ENCODE data around the gene GLRX3.

GLRX3 gene

GRCh38 chr10:130160775-130161174 lies 24.6 kb downstream of the GLRX3 start:
- no peak overlapping the region for H3K4me3 ChIP-seq (ENCODE audit: low read depth, low read length)
- TF ChIP-seq, protein P1, sequence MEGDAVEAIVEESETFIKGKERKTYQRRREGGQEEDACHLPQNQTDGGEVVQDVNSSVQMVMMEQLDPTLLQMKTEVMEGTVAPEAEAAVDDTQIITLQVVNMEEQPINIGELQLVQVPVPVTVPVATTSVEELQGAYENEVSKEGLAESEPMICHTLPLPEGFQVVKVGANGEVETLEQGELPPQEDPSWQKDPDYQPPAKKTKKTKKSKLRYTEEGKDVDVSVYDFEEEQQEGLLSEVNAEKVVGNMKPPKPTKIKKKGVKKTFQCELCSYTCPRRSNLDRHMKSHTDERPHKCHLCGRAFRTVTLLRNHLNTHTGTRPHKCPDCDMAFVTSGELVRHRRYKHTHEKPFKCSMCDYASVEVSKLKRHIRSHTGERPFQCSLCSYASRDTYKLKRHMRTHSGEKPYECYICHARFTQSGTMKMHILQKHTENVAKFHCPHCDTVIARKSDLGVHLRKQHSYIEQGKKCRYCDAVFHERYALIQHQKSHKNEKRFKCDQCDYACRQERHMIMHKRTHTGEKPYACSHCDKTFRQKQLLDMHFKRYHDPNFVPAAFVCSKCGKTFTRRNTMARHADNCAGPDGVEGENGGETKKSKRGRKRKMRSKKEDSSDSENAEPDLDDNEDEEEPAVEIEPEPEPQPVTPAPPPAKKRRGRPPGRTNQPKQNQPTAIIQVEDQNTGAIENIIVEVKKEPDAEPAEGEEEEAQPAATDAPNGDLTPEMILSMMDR (IDR thresholded peaks at IDR 0.05; ENCODE audit: low read depth, low read length), result no peak

GRCh38 chr10:130161331-130161730 lies 25.1 kb downstream of the GLRX3 start:
- TF ChIP-seq, protein P1 (IDR thresholded peaks at IDR 0.05; ENCODE audit: low read depth, low read length), result no peak
- H3K4me3 ChIP-seq (ENCODE audit: low read depth, low read length), result no peak overlapping the region

- H3K4me3 ChIP-seq (ENCODE audit: low read depth, low read length), result no peak overlapping the region
- TF ChIP-seq, protein P1 (IDR thresholded peaks at IDR 0.05; ENCODE audit: low read depth, low read length), result no peak
These were observed 31.0 kb downstream of the GLRX3 start for GRCh38 chr10:130167193-130167592.

GRCh38 chr10:130167707-130168106 lies 31.5 kb downstream of the GLRX3 start:
- TF ChIP-seq, protein P1 (IDR thresholded peaks at IDR 0.05; ENCODE audit: low read depth, low read length), result no peak
- no peak overlapping the region for H3K4me3 ChIP-seq (ENCODE audit: low read depth, low read length)

DNA sequence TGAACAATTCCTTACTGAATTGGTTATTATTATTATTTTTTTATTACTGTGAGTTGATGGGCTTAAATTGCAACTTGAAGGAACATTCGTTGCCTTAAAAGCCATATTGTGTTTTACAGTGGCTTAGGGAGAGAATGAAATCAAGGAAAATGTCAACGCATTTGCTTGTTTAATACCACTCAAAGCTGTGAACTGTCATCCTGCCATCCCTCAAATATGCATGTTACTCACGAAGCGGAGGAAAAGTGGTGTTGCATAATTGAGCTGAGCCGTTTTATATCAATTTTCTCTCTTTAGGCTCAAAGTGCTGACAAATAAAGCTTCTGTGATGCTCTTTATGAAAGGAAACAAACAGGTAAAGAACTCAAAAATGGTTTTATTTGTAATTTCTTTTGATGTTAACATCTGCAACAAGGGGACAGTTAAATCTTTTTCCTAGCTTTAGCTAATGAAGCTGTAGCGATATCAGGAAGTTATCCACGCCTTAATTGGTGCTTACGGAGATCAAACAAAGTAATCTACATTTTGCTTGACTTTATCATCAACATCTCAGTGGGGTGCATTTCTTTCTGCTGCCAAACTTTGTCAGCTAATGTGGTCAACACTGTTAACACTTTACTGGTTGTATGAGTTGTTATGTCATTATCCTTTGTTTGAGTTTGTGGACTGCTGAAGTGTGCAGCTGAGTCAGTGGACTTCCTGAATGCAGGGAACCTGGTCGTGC lies 33.1 kb downstream of the GLRX3 start:
- no peak overlapping the region for H3K4me3 ChIP-seq (ENCODE audit: low read depth, low read length)
- TF ChIP-seq, protein P1 (IDR thresholded peaks at IDR 0.05; ENCODE audit: low read depth, low read length), result no peak

- TF ChIP-seq, protein P1 (IDR thresholded peaks at IDR 0.05; ENCODE audit: low read depth, low read length), result no peak
- no peak overlapping the region for H3K4me3 ChIP-seq (ENCODE audit: low read depth, low read length)
These were observed 35.0 kb downstream of the GLRX3 start for GRCh38 chr10:130171196-130171595.

DNA sequence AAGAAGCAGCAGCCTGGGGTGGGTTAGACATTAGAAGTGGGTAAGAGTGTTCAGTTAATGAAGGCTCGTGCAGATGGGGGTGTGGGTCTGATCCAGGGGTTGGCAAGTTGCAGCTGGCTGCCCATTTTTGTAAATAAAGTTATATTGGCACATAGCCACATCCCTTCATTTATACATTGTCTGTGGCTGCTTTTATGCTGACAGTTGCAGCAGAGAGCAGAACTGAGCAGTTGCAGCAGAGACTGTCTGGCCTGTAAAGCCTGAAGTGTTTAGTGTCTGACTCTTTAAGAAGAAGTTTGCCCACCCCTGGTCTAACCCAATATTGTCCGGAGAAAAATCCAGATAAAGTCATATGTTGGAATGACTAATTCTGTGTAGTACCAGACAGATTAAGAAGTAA lies 38.1 kb downstream of the GLRX3 start:
- TF ChIP-seq, protein P1 (IDR thresholded peaks at IDR 0.05; ENCODE audit: low read depth, low read length), result no peak
- no peak overlapping the region for H3K4me3 ChIP-seq (ENCODE audit: low read depth, low read length)
